ENCODE data around the gene PNPLA7.
"Not testable (repeated sequence)": the region's sequence is repeated elsewhere in the genome, so short reads cannot be mapped to it uniquely, and the experiment has no call there.

The PNPLA7 gene

GRCh38 chr9:137511758-137512463 lies 38.3 kb downstream of the PNPLA7 start:
- no peak for DNase-seq

- DNase-seq, result not testable (repeated sequence)
These were observed 39.1 kb downstream of the PNPLA7 start for GRCh38 chr9:137511126-137511525.

- DNase-seq, result no peak
These were observed 41.0 kb downstream of the PNPLA7 start for GRCh38 chr9:137509198-137509597.

GRCh38 chr9:137506702-137507171 lies 43.5 kb downstream of the PNPLA7 start:
- no peak for DNase-seq

GRCh38 chr9:137506274-137506673 lies 43.9 kb downstream of the PNPLA7 start:
- DNase-seq, result no peak

- DNase-seq, result no peak
These were observed 44.6 kb downstream of the PNPLA7 start for GRCh38 chr9:137505421-137506140.

GRCh38 chr9:137504432-137504777 lies 45.8 kb downstream of the PNPLA7 start:
- DNase-seq, result no peak

DNA sequence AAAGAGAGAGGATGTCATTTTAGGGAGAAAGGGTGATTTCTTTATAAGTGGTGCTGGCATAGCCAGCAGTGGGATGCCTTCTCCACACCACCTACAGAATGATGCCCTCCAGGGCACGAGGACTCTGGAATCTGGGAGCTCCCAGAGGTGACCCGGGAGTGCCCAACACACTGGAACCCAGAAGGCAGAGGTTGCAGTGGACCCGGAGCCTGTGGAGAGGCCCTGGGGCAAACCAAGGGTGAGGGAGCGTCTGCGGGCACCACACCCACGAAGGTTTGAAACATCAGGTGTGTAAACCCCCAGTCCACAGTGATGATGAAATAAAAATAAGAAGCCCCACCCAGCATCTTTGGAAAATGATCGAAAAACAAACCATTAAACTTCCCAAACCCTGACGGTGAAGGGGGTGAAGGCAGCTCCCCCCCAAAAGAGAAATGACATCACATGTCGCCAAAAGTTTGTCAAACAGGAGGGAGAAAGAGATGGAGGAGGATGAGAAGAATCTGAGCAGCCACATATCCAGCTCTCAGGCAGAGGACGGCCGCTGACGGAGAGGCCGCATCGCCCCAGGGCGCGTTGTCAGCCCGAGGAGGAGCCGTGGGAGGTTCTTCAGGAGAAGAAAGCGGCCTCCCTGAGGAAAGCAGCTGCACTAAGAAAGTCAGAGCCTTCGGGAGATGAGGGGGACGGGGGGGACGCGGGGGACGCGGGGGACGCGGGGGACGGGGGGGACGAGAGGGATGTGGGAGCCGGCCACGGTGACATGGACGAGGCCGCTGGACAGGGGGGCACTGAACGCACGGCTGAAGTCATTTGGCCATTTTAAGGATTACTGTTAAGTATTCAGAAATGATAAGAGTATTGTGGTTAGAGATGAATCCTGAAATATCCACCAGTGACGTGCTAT lies 47.9 kb downstream of the PNPLA7 start:
- no peak for DNase-seq

DNA sequence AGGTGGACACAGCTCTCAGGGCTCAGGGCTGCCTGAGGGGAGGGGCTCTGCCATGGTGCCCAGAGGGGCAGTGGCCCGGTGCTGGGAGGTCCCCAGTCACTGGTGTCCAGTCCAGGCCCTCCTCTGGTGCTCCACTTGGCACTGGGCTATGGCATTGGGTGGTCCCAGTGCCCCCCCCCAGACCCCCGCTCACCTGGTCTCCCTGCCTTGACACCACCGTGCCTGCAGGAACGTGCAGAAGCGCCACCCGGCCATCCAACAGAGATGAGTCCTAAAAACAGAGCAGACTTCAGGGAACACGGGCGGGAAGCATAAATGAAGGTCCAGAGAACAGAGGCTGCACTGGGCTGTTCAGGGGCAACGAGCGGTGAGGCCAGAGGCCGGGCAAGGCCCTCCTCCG lies 48.7 kb downstream of the PNPLA7 start:
- DNase-seq, result no peak

DNA sequence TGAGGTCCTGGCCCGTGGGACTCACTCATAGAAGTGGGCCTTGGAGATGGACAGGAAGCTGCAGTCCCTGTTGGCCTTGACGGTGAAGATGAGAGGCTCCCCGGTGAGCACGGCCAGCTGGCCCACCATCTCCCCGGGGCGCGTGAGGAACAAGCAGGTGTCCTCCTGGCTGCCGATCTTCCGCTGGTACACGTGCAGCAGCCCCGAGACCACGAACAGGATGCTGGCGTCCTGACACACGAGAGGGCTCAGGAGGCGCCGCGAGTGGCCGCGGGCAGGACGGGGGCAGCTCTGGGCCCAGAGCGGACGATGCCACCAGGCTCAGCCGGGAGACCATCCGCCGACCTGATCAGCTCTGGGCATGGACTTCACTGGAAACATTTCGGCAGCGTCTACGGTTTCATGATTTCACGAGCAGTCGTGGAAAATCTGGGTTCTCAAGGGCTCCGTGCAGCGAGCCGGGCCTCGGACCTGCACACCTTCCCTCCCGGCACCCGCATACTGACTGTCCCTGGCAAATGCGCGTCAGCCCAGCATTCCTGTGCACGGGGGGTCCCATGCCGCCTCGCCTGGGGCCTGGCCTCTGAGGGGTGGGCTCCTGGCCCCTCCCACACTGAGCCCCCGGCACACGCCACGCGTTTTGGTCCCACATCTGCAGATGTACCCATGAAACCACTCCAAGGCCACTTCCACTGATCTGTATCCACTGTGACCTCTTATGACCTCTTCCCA lies 49.4 kb downstream of the PNPLA7 start:
- DNase-seq, result no peak

GRCh38 chr9:137499858-137500661 lies 50.1 kb downstream of the PNPLA7 start:
- DNase-seq, result no peak

DNA sequence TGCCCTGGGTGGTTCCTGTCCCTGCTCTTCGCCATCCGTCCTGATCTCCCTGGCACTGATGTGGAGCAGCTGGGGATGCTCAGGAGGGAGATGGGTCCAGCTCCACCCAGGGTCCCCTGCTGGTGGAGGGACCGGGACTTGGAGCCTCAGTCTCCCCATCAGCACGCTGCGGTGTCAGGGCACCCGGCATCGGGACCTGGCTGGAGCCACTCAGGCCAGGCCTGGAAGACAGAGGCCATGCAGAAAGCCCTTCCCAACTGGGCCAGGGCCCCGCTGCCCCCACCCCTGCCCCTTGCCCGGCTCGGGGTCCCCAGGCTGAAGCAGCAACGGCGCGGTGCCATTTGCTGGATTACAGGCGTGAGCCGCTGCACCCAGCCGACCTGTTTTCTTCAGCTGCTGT lies 50.8 kb downstream of the PNPLA7 start:
- DNase-seq, result no peak

DNA sequence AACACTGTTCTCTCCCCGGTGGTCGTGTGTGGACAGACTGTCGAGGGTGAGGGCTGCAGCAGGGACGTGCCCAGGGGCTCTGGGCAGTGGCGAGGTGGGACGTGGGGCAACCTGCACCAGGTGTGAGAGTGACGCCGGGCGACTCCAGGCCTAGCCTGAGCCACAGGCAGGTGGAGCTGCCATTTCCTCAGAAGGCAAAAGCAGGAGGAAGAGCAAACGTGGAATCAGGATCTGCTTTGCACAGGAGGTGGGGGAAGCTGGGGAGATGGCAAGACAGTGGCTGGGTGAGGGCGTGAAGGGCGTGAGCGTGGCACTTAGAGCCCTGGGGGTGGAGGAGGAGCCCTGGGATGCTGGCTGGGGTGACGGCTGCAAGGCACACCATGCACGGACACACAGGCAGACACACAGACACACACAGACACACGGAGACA lies 51.5 kb downstream of the PNPLA7 start:
- DNase-seq, result no peak

DNA sequence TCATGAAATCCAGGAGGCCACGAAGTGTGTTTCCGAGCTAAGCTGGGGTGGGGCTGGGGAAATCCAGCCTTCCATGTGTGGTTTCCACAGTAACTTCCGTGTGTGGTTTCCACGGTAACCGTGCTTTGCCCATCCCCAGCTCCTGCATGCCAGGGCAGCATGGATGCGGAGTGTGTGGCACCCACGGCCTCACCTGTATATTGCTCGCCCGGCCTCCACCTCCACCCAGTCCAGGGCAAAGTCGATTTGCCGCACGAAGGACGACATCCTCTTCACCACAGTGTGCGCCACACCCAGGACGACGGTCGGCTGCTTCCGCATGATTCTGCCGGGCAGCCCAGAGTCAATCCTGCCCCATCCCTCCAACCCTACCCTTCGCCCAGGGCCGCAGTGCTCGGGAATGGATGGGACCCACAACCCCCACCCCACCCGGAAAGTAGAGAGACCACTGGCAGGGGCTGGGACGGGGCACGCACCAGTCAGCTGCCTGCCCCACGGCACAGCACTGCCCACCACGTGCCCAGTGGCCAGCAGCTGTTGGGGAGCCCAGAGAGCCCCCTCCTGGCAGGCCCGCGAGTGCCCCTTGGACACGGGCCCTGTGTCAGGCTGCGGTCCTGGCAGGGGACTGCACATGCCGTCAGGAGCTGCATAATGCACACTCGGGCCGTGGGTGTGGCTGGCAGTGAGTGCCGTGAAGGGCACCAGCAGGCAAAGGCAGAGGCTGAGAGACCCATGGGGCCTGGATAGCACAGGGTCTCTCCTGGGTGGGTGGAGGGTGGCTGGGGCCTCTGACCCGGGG lies 52.1 kb downstream of the PNPLA7 start:
- DNase-seq, result no peak

DNA sequence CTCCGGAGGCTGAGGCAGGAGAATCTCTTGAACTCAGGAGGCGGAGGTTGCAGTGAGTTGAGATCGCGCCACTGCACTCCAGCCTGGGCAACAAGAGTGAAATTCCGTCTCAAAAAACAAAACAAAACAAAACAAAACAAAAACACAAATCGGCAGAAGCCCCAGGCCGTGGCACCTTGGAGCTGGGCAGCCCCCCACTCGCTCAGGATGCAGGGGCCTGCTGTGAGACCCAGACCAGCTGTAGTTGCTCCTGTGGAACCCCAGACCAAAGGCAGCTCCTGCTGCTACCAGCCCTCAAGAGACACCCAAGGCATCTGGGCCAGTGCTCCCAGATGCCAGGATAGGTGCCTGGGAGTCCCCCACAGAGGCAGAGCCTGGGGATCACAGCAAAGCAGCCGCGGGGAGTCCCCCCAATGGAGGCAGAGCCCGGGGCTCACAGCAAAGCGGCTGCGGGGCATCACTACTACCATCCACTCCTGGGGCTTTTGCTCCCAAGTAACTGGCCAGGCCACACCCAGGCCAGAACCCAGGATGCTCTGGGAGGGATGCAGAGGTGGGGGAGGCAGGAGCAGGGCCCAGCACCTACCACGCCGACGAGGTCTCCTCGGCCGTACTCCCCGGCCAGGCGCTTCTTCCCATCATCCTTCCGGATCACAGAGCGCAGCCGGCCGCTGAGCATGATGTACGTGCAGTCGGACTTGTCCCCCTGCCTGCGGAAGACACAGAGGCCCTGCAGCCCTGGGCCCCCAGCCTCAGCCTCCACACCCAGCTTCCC lies 53.4 kb downstream of the PNPLA7 start:
- DNase-seq, result no peak

DNA sequence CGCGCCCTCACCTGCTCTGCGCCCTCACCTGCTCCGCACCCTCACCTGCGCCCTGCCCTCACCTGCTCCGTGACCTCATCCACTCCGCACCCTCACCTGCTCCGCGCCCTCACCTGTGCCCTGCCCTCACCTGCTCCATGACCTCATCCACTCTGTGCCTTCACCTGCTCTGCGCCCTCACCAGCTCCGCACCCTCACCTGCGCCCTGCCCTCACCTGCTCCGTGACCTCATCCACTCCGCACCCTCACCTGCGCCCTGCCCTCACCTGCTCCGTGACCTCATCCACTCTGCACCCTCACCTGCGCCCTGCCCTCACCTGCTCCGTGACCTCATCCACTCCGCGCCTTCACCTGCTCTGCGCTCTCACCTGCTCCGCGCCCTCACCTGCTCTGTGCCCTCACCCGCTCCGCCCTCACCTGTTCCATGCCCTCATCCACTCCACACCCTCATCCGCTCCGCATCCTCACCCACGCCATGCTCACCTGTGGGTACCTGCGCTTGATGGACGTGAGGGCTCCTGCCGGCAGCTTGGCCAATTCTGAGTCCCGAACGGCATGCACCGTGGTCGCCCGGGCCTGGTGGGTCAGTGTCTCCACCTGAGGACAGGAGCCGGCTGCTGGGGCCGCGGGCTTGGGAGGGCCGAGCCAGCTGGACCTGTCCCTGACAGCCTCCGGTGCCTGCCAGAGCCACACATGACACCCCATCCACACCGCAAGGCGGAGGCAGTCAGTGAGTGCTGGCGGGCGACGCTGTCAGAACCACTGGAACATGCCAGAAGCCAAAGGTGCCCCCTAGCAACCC lies 55.5 kb downstream of the PNPLA7 start:
- no peak for DNase-seq

- DNase-seq, result no peak
These were observed 56.1 kb downstream of the PNPLA7 start for GRCh38 chr9:137494104-137494544.

DNA sequence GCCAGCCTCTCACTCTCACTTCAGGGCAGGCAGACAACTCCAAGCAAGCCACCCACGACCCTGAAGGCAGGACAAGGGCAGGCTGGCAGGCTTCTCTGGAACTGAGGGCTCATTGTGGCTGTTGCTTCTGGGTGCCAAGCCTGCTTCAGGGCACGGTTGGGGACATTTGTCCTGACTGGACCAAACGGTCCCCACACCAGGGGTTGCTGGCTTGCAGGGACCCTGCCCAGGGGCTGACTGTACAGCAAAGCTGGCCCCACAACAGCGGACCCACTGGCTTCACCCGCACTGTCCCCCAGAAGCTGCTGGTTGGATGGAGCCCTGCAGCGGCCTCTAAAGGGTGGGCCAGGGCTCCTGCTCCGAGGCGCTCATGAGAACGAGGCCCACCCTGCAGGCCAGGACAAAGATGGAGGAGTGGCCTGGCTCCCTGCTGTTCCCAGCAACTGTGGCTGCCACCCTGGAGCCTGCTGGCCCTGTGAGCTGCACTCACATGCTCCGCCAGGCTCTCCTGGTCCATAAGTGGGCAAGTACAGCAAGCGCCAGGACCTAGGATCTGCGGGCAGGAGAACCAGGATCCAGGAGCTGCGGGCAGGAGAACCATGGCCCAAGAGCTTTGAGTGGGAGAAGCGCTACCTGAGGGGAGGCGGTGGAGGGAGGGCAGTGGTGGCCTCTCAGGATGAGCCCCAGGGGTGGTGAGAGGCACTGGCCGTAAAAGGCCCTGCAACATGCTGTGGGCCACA lies 56.7 kb downstream of the PNPLA7 start:
- DNase-seq, result no peak

Measured in NCI-H526 treated with DMSO at 0.1 percent for 48 hours (cell line).